HG02759 (cell line): ENCODE measurements around the gene NDUFS7.

ENCODE experiments used
- ATAC-seq: cut with Tn5 transposase; IDR thresholded peaks from one replicate; pipeline ENCODE4 v1.9.1; 2021; ENCODE audit warnings: mild to moderate bottlenecking, moderate library complexity; ENCODE audit not compliant: unreplicated experiment

NDUFS7 gene

DNA sequence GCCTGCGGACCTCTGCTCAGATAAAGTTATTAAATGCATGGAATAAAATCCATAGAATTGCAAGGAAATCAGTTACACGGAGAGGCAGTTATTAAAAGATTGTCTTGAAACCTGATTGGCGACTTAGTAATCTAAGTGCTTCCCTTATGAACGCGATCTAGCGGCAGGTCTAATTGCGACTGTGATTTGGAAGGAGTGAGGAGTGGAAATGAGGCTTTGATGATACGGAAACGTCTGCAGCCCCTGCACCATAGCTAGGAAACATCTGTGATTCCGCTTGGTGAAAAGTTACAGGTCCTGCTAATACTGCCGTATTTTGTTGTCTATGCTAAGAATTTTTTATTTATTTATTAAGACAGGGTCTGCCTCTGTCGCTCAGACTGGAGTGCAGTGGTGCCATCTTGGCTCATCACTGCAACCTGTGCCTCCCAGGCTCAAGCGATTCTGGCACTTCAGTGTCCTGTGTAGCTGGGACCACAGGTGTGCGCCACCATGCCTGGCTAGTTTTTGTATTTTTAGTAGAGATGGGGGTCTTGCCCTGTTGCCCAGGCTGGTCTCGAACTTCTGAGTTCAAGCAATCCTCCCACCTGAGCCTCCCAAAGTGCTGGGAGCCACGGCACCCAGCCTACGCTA is 887 bp downstream of the NDUFS7 start:
- ATAC-seq, result no peak

DNA sequence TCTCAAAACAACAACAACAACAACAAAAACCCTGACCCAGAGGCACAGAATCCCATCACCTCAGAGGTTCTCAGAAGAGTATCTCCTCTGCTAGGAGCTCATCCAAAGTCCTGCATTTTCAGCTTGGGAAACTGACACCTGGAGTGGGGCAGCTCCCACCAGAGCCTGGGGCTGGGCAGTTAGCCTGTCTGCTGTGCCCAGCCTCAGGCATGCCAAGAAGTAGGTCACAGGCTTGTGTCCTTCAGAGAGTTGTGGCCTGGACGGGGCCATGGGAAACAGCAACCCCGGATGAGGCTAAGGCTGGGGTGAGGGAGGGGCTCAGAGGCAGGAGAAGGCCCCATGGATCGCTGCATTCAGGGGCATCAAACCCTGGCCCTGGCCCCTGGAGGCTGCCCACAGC is 2.1 kb downstream of the NDUFS7 start:
- no peak for ATAC-seq

DNA sequence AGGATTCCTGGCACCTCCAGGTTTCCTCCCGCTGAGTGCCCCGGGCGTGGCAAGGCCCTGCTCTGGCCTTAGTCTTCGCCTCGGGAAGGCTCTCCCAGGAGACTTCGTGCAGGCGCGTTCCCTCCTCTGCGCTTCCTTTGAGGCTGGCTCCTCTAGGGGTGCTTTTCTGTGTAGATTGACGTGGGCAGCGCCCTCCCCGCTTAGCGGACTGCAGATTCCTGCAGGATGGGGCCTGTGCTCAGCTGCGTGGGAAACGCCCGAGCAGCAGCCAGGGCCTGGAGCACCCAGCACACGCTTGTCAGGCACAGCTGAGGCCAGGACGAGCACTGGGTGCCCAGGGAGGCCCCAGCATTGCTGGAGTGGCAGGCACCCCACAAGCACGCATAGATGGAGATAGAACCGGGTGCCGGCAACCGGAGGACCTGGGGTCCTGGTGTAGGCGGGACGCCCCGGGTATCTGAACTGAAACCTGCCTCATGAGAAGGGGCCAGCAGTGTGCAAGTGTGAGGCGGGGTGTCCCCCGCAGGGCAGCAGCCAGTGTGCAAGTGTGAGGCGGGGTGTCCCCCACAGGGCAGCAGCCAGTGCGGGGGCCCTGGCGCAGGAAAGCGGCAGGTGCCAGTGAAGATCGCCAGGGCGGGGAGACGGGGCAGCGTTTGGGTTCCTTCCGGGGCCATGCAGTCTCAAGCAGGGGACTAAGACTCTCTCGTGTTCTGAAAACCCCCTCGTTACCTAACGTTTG is 3.4 kb downstream of the NDUFS7 start:
- ATAC-seq, result no peak

DNA sequence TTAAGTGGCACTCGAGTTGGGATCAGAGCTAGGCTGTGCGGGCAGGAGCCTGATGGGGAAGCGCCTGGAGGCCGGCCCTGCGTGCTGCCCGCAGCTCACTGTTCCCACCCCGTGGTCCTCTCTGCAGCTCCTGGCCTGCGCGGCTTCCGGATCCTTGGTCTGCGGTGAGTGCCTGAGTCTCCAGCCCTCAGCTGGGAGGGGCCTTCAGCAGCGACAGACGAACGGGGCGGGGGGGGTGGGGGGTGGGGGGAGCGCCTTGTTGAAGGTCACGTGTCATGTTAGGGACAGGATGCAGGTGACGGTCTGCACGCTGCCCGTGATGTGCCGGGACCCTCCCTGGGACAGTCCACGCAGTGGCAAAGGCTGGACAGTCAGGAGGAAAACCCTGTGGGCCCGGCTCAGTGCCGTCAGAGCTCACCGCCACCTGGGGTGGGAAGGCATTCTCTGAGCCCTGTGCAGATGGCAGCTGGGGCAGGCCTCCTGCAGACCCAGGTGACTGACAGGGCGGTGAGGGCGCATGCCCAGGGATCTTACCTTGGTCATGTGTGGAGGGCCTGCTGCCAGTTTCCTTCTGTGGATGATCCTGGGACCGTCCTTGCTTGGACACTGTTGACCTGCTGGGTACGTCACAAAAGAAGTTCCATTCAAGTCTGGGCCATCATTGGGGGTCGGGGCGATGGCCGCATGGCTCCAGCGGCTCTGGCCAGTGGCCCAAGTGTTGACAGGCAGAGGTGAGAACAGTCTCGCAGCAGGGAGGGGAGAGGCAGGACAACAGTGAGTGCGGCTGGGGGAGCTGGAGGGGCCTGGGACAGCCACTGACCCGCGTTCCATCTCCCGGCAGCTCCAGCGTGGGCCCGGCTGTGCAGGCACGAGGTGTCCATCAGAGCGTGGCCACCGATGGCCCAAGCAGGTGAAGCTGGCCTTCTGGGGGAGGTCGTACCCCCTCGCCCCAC is 4.3 kb downstream of the NDUFS7 start:
- ATAC-seq, result no peak

DNA sequence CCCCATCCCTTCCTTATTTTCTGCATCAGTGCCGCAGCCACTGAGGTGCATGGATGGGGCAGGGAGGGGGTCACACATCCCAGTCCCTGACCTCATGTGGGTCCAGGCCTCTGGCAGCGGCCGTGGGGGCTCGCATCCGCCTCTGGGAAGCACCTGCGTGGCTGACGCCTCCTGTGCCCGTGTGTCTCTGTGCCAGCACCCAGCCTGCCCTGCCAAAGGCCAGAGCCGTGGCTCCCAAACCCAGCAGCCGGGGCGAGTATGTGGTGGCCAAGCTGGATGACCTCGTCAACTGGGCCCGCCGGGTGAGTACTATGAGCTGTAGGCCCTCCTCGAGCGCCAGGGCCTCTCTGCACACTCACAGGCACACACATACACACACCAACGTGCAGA is 4.9 kb downstream of the NDUFS7 start:
- no peak for ATAC-seq

DNA sequence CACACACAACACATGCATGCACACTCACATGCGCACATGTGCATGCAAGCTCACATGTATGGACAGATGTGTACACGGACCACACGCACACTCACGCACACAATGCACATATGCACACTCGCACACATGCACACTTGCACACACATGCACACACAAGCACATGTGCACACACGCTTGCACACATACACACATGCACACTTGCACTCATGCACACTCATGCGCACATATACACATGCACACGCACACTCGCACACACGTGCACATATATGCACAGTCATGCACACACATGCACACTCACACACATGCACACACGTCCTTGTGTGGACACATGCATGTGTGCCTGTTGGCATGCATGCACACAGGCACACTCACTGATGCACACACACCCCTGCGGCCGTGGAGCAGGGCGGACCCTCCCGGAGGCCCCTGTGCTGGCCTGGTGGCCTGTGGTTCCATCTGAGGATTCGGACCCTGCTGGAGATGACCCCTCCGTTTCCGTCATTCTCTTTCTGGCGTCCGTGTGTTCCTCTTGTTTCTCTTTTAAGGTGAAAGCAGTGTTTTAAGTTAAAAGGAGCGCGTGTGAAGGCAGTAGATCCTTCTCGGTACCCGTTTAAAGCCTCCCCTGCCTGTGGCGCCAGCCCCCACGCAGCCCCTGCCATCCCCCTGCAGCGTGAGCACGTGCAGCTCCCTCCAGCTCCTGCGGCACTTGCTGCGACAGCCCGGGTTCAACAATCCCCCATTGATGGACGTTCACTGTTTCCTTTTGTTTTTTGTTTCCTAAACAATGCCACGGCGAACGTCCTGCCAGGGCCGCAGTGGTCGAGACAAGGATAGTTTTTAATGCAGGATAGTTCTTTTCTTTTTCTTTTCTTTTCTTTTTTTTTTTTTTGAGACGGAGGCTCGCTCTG is 5.6 kb downstream of the NDUFS7 start:
- no peak for ATAC-seq

DNA sequence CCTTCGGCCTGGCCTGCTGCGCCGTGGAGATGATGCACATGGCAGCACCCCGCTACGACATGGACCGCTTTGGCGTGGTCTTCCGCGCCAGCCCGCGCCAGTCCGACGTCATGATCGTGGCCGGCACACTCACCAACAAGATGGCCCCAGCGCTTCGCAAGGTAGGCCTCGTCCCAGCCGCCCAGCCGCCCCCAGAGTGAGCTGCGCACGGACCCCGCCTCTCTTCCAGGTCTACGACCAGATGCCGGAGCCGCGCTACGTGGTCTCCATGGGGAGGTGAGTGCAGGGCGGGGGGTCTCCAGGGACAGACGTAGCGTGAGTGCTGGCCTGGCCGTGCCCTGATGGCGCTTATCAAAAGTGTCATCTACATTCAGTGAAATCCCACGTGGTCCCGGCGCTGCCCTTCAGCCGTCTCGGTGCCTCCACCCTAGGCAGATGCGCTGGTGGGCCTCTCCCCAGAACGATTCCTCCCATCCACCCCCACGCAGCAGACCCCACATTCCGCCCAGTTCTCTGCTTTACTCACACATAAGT is 7.2 kb downstream of the NDUFS7 start:
- ATAC-seq, result no peak

DNA sequence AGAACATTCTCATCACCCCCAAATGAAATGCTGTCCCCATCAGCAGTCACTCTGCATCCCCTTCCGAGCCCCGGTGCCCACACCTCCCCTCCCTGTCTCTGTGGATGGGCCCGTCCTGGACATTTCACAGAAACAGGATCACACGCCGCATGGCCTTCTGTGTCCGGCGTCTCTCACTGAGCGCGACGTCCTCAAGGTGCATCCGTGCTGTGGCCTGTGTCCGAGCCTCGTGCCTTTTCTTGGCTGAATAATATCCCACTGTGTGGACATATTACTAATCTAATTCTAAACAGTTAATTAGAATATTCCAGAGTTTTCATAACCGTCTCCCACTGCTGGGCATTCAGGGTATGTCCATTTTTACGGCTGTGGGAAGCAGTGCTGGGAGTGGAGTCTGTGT is 8.7 kb downstream of the NDUFS7 start:
- no peak for ATAC-seq

DNA sequence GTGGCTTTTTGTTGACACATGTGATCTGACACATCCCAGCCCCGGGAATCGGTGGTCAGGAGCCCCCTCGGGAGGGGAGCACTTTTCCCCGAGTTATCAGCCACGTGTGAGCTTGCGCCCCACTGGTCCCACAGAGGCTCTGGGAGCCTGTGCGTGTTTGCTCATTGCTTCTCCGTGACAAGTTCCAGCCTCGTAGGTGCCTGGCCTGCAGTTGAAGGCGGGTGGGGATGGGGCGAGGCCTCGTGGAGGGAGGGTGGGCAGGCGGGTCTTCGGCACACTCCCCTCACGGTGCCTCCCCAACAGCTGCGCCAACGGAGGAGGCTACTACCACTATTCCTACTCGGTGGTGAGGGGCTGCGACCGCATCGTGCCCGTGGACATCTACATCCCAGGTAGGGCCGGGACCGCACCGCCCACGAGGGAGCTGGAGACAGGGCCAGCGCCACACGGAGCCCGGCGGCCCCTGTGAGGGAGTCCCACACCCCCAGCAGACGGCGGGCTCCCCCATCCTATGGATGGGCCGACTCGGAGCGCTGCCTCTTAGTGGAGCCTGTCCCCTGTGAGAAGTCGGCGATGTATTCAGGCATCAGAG is 9.3 kb downstream of the NDUFS7 start:
- no peak for ATAC-seq

DNA sequence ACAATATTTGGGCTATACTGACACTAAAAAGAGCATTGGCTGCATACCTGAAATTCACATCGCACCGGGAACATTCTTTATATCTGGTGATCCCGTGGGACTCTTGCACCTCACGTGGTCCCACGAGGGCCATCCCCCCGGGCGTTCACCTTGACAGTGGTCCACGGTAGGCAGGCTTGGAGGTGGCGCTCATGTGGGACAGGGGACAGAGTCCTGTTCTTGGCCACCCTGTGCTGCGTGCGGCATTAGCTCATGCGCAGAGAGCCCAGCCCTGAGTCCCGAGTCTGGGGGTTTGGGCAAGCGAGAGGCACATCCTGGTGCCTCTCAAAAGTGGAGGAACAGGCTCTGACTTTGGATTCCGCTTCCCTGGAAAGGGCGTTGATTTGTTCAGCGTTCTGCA is 10.1 kb downstream of the NDUFS7 start:
- no peak for ATAC-seq

DNA sequence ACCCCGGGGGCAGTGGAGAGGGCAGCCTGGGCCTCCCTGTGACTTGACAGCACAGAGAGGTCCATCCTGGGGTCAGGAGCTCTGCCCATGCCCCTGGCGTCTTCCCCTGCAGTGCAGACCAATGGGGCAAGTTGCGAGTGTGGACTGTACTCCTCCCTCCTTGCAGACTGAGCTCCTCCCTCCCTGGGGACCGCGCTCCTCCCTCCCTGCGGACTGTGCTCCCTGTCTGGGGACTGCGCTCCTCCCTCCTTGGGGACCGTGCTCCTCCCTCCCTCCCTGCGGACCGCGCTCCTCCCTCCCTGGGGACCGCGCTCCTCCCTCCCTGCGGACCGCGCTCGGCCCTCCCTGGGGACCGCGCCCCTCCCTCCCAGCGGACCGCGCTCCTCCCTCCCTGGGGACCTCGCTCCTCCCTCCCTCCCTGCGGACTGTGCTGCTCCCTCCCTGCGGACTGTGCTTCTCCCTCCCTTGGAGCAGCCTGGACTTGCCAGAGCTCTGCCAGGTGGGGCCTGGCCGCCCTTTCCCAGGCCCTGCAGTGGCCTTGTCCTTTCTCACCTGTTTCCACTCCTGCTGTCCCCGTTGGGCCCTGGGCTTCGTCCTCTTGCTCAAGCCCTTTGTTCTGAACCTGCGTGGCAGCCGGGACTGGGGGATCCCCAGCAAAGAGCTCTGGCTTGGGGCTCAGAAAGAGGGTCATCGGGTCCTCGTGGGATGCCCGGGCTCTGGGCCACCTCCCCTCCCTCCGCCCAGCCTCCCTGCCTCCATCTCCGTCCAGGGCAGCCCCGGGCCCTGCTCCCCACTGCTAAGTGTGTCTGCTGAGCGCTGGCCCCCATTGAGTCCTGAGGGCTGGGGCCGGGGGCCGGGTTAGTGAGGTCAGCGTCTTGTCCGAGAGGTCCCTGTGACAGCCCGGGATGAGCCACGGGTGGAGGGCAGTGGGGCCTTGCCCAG is 10.8 kb downstream of the NDUFS7 start:
- no peak for ATAC-seq

DNA sequence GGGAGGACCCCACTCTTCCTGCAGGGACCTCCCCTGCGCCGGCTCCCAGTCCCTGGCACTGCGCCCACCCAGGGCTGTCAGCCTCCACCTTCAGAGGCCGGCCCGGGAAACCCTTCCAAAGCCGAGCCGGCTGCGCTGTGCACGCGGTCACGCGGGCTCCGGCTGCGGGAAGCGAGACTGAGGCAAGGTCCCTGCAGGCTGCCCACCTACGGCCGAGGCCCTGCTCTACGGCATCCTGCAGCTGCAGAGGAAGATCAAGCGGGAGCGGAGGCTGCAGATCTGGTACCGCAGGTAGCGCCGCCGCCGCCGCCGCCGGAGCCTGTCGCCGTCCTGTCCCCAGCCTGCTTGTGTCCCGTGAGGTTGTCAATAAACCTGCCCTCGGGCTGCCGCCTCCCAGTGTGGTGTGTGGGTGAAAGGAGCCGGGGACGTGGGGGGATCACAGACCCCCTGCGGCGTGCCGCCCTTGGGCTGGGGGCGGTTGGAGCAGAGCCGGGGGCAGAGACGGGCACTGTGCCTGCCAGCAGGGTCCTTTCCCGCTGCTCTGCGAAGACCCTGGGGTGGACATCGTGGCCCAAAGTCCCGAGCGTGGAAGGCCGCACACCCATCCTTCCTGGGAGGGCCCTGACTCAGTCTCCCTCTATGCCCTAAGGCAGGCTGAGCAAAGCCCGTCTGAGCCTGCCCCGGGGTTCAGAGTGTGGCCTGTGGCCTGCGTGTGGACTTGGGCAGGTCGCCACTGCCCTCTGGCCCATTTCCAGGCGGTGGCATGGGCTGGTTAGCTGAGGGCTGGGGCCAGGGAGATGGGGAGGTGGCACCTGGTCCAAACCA is 11.7 kb downstream of the NDUFS7 start:
- no peak for ATAC-seq

DNA sequence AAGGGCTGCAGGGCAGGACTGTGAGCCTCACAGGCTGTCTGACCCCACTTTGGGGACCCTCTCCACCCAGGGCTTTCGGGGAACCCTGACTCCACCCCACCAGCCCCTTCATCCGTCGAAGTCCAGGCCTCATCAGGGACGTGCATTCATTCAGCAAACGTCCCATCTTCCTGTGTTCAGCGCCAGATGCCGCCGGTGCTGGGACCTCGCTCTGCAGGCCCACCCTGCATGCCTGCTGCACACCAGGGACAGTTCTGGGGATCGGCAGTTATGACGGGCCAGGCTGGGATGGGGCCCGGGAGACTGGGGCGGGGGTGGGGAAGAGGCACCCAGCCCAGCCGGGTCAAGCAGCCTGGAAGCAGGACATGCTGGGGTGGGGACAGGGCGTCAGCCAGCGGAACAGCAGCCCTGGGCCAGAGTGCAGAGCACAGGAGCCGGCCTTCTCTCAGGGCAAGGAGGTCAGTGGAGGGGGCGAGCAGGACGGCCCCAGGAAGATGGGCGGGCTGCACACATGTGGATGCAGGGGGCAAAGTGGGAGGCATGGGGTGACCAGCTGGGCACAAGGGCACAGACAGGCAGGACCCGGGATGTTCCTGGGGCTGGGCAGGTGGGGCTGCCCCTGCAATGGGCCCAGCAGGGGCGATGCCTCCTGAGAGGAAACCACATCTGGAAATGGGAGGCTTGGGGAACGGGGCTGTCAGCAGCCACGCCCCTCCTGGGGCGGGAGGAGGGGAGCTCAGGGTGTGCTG is 12.5 kb downstream of the NDUFS7 start:
- no peak for ATAC-seq

DNA sequence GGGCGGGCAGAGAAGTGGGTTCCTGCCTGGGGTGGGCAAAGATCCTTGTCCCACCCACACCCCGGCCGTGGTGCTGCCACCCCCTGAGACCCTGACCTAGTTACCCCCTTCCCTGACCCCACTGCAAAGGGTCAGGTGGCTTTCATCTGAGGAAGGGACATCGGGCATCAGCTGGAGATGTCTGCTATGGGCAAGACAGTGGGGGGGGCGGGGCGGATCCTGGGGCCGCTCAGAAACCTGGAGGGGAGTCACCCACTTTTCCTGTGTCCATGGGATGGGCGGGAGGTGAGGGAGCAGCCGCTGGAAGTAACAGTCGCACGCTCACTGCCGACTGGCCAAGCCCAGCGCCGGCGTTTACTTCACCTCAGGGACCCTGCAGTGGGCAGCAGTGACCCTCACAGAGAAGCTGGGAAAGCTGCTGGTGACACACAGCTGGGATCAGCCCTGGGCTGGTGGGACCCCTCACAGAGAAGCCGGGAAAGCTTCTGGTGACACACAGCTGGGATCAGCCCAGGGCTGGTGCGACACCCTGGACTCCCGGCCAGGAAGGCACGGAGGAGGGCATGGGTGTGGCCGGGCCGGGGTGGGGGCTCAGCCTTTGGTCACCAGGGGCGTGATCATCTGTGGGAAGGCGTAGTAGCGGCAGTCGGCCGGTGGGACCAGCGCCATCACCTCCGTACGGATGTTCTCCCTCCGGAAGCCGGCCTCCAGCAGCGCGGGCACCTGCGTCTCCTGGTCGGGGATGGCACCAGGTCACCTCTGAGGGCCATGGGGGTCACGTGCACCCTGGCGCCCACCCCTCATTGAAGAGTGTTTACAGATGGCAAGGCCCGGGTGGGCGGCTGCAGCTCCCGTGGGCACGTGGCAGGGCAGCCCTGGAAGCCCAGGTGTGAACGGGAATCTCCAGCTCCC is 13.3 kb downstream of the NDUFS7 start:
- ATAC-seq, result no peak

DNA sequence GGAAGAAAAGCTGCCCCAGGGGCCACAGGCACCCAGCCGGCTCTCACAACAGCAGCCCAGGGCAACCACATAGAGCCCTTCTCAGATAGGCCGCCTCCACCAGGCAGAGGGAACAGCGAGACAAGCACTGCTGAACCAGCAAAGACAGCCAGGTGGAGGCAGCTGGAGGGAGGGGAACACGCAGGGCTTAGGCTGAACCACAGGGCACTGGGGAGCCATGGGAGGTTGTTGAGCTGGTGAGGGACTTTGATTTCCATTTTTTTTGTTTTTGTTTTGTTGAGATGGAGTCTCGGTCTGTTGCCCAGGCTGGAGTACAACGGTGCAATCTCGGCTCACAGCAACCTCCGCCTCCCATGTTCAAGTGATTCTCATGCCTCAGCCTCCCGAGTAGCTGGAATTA is 14.1 kb downstream of the NDUFS7 start:
- no peak for ATAC-seq

DNA sequence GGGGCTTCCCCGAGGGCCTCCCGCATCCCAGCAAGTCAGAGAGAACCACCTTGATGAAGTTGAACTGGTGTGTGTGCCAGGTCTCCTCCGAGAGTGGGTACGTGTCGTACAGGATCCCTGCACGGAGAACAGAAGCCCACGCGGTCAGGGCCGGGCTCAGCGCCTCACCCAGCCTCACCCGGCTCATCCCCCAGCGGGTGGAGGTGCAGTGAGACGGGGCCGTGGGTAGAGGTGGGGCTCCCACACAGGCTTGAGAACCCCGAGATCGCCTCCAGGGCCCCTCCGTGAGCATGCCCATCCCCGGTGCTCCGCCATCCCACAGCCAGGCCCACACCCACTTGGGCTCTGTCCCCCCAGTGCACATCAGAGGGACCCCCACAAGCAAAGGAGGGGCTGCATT is 15.4 kb downstream of the NDUFS7 start:
- no peak for ATAC-seq
